ENCODE results near the gene PDE6H. TPM values are rescaled to one million over a fixed set of nuclear protein-coding genes. Genes with fewer than 3 reads are reported as not detected.

The PDE6H gene
- total RNA-seq, 1 donor from 2014 or later, result not detected

DNA sequence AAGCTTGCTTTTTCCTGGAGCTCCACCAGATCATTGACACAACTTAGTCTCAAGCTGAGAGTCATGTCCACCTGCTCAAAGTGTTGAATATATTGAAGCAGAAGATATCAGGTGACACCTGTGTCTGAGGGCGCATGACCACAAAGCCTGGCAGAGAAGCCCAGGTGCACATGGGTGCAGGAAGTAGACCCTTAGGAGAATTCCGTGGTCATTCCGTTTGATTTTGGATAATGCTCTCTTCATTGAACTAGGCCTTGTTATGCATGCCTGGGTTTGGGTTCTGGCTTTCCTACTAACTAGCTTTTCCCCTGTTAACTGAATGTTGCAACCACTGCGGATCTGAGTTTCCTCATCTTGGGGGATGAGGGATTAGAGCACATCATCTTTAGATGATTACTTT lies 18.6 kb upstream of the PDE6H start:
- TF ChIP-seq, protein P1, sequence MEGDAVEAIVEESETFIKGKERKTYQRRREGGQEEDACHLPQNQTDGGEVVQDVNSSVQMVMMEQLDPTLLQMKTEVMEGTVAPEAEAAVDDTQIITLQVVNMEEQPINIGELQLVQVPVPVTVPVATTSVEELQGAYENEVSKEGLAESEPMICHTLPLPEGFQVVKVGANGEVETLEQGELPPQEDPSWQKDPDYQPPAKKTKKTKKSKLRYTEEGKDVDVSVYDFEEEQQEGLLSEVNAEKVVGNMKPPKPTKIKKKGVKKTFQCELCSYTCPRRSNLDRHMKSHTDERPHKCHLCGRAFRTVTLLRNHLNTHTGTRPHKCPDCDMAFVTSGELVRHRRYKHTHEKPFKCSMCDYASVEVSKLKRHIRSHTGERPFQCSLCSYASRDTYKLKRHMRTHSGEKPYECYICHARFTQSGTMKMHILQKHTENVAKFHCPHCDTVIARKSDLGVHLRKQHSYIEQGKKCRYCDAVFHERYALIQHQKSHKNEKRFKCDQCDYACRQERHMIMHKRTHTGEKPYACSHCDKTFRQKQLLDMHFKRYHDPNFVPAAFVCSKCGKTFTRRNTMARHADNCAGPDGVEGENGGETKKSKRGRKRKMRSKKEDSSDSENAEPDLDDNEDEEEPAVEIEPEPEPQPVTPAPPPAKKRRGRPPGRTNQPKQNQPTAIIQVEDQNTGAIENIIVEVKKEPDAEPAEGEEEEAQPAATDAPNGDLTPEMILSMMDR (IDR thresholded peaks at IDR 0.05), result no peak
- Mint-ChIP-seq H3K9me3 (ENCODE audit: low read depth) (no peaks in the 10 kb centered on the region), H3K36me3 (ENCODE audit: low read depth) (no peaks in the 10 kb centered on the region), H3K4me3 (ENCODE audit: unreplicated experiment) (no peak overlapping the region), H3K4me1 (ENCODE audit: low read depth) (peaks cover 54% of the 10 kb centered on the region), H3K27me3 (ENCODE audit: low read depth) (no peaks in the 10 kb centered on the region), H3K27ac (ENCODE audit: unreplicated experiment) (no peak overlapping the region)
- no peak for DNase-seq (ENCODE audit: low spot score)

GRCh38 chr12:14956024-14956891 lies 16.6 kb upstream of the PDE6H start:
- Mint-ChIP-seq H3K36me3 (ENCODE audit: low read depth) (no peaks in the 10 kb centered on the region), H3K4me3 (ENCODE audit: unreplicated experiment) (no peak overlapping the region), H3K9me3 (ENCODE audit: low read depth) (no peaks in the 10 kb centered on the region), H3K27ac (ENCODE audit: unreplicated experiment) (no peak overlapping the region), H3K27me3 (ENCODE audit: low read depth) (no peaks in the 10 kb centered on the region), H3K4me1 (ENCODE audit: low read depth) (peaks cover 57% of the 10 kb centered on the region)
- TF ChIP-seq, protein P1 (IDR thresholded peaks at IDR 0.05), result no peak
- DNase-seq (ENCODE audit: low spot score), result no peak

DNA sequence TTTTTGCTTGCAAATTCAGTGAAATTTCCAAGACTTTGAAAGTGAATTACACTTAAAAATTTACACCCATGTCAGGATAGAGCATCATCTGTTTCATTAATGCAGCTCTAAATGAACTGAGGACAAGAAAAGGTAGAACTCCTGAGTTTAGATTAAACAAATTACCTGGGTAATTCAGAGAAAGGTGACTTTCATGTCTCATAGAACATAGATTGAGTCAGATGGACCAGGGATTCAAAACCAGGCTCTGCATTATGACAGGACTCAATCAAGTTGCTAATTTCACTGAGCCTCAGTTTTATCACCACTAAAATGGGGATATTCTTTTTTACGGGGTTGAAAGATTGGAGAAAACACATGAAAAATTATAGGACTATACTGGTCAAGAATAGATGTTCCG lies 15.9 kb upstream of the PDE6H start:
- peaks cover 55% of the 10 kb centered on the region for H3K4me1 Mint-ChIP-seq (ENCODE audit: low read depth)
- H3K27ac Mint-ChIP-seq (ENCODE audit: unreplicated experiment), result no peak overlapping the region
- no peak overlapping the region for H3K4me3 Mint-ChIP-seq (ENCODE audit: unreplicated experiment)
- H3K36me3 Mint-ChIP-seq (ENCODE audit: low read depth), result no peaks in the 10 kb centered on the region
- DNase-seq (ENCODE audit: low spot score), result no peak
- TF ChIP-seq, protein P1 (IDR thresholded peaks at IDR 0.05), result no peak
- no peaks in the 10 kb centered on the region for H3K9me3 Mint-ChIP-seq (ENCODE audit: low read depth)
- no peaks in the 10 kb centered on the region for H3K27me3 Mint-ChIP-seq (ENCODE audit: low read depth)

- H3K4me1 Mint-ChIP-seq (ENCODE audit: low read depth), result peaks cover 48% of the 10 kb centered on the region
- H3K27me3 Mint-ChIP-seq (ENCODE audit: low read depth), result no peaks in the 10 kb centered on the region
- no peak for DNase-seq (ENCODE audit: low spot score)
- TF ChIP-seq, protein P1 (IDR thresholded peaks at IDR 0.05), result no peak
- H3K4me3 Mint-ChIP-seq (ENCODE audit: unreplicated experiment), result no peak overlapping the region
- no peaks in the 10 kb centered on the region for H3K36me3 Mint-ChIP-seq (ENCODE audit: low read depth)
- H3K27ac Mint-ChIP-seq (ENCODE audit: unreplicated experiment), result peak overlapping the region; percentile 27
- no peaks in the 10 kb centered on the region for H3K9me3 Mint-ChIP-seq (ENCODE audit: low read depth)
Measured at GRCh38 chr12:14957551-14958168, 15.2 kb upstream of the PDE6H start.

- Mint-ChIP-seq H3K27ac (ENCODE audit: unreplicated experiment) (peak overlapping the region; percentile 45), H3K9me3 (ENCODE audit: low read depth) (no peaks in the 10 kb centered on the region), H3K4me1 (ENCODE audit: low read depth) (peaks cover 42% of the 10 kb centered on the region), H3K27me3 (ENCODE audit: low read depth) (no peaks in the 10 kb centered on the region), H3K4me3 (ENCODE audit: unreplicated experiment) (no peak overlapping the region), H3K36me3 (ENCODE audit: low read depth) (no peaks in the 10 kb centered on the region)
- TF ChIP-seq, protein P1 (IDR thresholded peaks at IDR 0.05), result no peak
- no peak for DNase-seq (ENCODE audit: low spot score)
Measured at GRCh38 chr12:14958361-14959125, 14.3 kb upstream of the PDE6H start.
